Measurements from ENCODE around the gene SSNA1. TPM values are rescaled to one million over a fixed set of nuclear protein-coding genes. Genes with fewer than 3 reads are reported as not detected.

Gene SSNA1
- total RNA-seq, 2 donors from 2014 or later: 39.4 to 48.3 TPM

DNA sequence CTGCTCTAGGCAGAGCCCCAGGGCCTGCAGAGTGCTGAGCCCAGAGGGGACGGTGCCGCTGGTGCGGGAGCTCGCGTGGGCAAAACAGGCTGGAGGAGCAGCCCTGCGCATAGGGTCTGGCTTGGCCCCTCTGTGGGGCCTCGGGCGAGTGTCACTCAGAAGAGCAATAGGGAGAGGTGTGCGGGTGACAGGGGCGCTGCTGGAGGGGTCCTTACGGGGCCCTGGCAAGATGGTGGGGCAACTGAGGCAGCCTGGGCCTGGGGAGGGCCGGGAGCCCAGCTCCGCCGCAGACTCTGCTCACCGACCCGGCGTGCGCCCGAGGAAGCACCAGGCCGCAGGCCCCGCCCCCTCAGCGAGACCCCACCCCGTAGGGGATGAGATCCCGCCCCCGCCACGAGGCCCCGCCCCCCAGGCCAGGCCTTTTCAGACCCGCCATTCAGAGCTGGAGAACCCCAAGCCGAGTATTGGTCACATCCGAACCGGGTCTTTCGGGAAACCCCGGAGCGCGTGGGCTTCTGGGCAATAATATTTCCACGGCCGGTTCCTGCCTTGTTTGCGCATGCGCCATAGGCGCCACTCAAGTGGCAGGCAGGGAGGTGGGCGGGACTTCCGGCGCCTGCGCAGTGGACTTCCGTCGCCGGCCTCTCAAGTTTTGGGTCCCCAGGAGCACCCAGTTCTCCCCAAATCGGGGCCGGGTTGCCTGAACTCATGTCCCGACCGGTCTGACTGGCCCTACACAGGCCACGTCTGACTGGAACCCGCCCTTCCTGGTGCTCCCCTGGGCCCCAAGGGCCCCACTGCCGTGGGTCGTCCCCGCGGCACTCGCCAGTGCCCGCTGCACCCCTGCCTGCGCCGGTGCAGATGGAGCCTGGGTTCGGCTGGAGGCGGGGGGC is 34.8 kb downstream of the SSNA1 start:
- Mint-ChIP-seq H3K36me3 (ENCODE audit: low read depth) (peaks cover 2% of the 10 kb centered on the region), H3K4me3 (peak overlapping the region; percentile 82), H3K4me1 (peaks cover 6% of the 10 kb centered on the region), H3K27ac (peak overlapping the region; percentile 16), H3K27me3 (peaks cover 6% of the 10 kb centered on the region)
- peak; percentile 93 to 97 (median 95) for DNase-seq
- H3K9me3 ChIP-seq (ENCODE audit: control insufficient read depth, low read length, poor library complexity, severe bottlenecking): no peaks in the 10 kb centered on the region
- ATAC-seq: peak; percentile 95

DNA sequence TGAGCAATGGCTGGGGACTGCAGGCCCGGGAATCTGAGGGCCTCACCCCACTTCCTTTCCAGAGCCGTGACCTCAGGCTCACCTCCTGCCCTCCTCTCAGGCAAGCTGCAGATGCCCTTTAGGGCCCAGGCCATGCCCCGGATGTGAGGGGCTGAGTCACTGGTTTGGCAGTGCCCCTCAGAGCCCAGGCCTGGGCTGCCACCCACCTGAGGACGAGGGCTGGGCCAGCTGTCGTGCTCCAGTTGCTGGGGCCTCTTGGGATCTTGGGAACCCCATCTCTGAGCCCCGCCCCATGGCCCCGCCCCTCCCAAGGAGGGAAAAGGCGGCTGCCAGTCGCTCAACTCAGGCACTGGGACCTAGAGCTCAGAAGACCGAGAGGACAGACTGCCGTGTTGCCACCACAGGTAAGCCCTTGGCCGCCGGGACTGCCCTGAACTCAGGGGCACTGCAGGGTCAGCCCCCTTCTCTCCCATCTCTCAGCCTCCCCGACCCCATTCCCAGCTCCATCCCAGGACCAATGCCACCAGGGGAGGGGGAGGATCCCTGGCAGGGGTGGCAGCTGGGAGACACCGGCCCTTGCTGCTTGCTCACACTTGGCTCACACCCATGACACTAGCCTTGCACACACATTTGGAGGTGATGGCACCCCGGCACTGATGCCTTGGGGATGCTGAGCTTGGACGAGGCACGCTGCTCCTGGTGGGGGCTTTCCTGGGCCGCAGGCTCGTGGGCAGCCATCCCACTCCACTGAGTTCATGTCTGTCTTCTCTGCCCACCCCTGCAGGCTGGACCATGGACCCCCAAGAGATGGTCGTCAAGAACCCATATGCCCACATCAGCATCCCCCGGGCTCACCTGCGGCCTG is 36.6 kb downstream of the SSNA1 start, which contains the start of gene CYSRT1:
CYSRT1 (plus strand) TSS at position 345 of the 865 bp plus-strand sequence; CDS start at position 793, 448 bp downstream.
- Mint-ChIP-seq H3K36me3 (ENCODE audit: low read depth) (peaks cover 2% of the 10 kb centered on the region), H3K27ac (peak within 1 kb of the TSS; percentile 16), H3K4me1 (peaks cover 6% of the 10 kb centered on the region), H3K27me3 (peaks cover 6% of the 10 kb centered on the region), H3K4me3 (peak within 1 kb of the TSS; percentile 82)
- no peaks in the 10 kb centered on the region for H3K9me3 ChIP-seq (ENCODE audit: control insufficient read depth, low read length, poor library complexity, severe bottlenecking)
- DNase-seq (no peak), ATAC-seq (no peak)

DNA sequence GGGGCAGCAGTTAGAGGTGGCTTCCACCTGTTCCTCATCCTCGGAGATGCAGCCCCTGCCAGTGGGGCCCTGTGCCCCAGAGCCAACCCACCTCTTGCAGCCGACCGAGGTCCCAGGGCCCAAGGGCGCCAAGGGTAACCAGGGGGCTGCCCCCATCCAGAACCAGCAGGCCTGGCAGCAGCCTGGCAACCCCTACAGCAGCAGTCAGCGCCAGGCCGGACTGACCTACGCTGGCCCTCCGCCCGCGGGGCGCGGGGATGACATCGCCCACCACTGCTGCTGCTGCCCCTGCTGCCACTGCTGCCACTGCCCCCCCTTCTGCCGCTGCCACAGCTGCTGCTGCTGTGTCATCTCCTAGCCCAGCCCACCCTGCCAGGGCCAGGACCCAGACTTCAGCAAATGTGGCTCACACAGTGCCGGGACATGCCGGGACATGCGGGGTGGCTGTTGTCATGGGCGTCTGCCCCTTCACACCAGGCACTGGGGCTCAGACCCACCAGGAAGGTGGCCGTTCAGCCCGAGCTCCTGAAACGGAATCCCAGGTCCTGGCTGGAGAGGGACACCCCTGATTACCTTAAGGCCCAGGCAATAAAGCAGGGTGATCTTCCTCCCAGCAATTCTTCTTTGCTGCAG is 37.3 kb downstream of the SSNA1 start:
- peaks cover 2% of the 10 kb centered on the region for H3K36me3 Mint-ChIP-seq (ENCODE audit: low read depth)
- H3K27ac Mint-ChIP-seq: no peak overlapping the region
- H3K4me3 Mint-ChIP-seq: no peak overlapping the region
- H3K4me1 Mint-ChIP-seq: peaks cover 6% of the 10 kb centered on the region
- peaks cover 6% of the 10 kb centered on the region for H3K27me3 Mint-ChIP-seq
- no peak for DNase-seq
- no peak for ATAC-seq
- H3K9me3 ChIP-seq (ENCODE audit: control insufficient read depth, low read length, poor library complexity, severe bottlenecking): no peaks in the 10 kb centered on the region

DNA sequence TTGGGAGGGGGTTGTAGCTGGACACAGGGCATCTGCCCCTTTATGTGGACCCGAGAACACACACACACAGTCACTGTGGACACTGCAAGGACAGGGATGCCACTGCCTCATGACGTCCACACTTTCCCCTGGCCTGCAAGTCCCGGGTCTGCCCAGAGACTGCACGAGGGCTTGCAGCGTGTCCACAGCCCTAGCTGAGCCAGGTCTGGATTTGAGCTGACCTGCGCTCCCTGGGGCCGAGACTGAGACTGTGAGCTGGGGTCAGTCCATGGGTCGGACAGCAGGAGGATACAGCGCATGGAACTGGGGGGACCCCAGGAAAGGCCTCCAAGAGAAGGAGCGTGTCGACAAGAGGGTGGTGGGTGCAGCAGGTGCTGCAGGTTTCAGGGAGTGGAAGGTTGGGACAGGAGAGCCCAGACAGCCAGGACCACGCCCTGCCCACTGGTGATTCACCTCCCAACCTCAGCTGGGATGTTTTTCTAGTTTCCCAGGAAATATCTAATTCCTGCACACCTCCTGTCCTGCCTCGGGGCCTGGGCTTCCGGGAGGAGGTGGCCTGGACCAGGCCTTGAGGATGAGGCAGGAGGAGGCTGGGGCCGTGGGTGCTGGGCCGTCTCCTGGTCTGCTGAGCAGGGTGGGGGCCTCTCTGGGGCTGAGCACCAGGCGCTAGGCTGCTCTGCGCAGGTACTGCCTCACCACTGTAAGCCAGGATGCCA is 38.0 kb downstream of the SSNA1 start:
- no peak overlapping the region for H3K27ac Mint-ChIP-seq
- no peak for ATAC-seq

DNA sequence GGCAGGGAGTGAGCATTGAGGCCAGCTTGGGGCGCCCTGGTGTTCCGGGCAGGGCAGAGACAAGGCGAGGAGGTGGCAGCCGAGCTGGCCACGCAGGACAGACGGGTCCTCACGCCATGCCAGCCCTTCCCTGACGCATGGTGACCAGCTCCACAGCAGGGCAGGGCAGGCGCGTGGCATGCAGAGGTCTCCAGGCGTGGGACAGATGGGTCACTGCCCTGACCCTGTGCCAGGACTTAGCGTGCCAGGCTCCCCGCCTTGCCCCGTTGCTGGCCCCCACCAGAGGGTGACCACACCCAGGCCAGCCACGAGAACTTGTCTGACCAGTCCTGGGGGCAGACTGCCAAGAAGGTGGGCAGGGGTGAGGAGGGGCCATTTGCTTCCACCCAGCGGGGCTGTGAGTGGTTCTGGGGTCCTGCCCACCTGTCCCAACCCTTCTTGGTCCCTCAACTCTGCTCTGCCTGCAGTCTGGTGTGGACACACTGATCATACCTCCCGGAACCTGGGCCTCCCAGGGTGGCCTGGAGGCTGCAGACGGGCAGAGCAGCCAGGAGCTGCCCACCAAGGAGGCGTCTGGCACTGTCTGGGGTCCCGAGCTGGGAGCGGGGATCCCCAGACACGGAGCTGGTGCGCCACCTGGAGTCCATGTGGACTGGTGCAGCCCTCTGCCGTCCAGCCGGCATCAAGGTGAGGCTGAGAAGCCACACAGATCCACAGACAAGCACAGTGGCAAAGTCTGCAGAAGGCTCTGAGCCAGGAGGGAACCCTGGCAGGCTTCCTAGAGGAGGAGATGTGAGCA is 38.8 kb downstream of the SSNA1 start, which contains the start of gene RNF224:
RNF224 (plus strand) TSS at position 449 of the 799 bp plus-strand sequence. CDS start 834 bp downstream, outside the sequence.
- H3K9me3 ChIP-seq (ENCODE audit: control insufficient read depth, low read length, poor library complexity, severe bottlenecking): no peaks in the 10 kb centered on the region
- Mint-ChIP-seq H3K27ac (no peak within 1 kb of the TSS), H3K27me3 (peaks cover 6% of the 10 kb centered on the region), H3K4me1 (peaks cover 6% of the 10 kb centered on the region), H3K4me3 (no peak within 1 kb of the TSS), H3K36me3 (ENCODE audit: low read depth) (peaks cover 2% of the 10 kb centered on the region)
- DNase-seq (peak; percentile 67 to 75 (median 70)), ATAC-seq (peak; percentile 43)

More for the DNA sequence above, 38.0 kb downstream of the SSNA1 start:
- H3K27me3 Mint-ChIP-seq: peaks cover 6% of the 10 kb centered on the region
- H3K4me3 Mint-ChIP-seq: no peak overlapping the region
- DNase-seq: no peak
- peaks cover 6% of the 10 kb centered on the region for H3K4me1 Mint-ChIP-seq
- H3K36me3 Mint-ChIP-seq (ENCODE audit: low read depth): peaks cover 2% of the 10 kb centered on the region
- H3K9me3 ChIP-seq (ENCODE audit: control insufficient read depth, low read length, poor library complexity, severe bottlenecking): no peaks in the 10 kb centered on the region

DNA sequence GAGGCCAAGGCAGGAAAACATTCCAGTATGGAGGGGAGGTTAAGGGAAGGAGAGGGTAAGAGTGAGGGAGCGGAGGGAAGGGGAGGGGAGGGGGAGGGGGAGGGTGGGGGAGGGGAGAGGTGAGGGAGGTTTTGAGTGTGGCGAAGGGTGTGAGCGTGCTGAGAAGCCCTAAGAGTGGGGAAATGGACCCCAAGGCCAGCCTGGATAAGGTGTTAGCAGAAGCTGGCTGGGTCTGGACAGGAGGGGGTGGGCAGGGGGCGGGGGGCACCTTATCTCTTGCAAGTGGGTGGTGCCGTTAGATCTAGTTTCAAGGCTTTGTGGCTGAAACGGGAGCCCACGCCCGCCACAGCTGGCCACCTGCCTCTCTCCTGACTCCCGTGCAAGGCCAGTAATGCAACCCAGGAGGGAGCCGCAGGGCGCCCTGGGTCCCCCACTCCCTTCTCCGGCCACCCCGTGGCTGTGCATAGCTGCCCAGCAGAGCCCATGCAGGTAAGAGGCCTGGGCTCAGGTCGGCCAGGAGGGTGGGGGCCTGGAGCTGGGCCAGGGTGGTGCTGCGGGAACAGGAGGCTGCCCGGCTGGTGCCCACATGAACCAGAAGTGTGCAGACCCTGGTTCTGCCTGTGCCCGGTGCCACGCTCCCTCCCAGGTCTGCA is 39.5 kb downstream of the SSNA1 start:
- H3K9me3 ChIP-seq (ENCODE audit: control insufficient read depth, low read length, poor library complexity, severe bottlenecking): no peaks in the 10 kb centered on the region
- H3K4me3 Mint-ChIP-seq: no peak overlapping the region
- H3K4me1 Mint-ChIP-seq: peaks cover 4% of the 10 kb centered on the region
- peaks cover 6% of the 10 kb centered on the region for H3K27me3 Mint-ChIP-seq
- no peak overlapping the region for H3K27ac Mint-ChIP-seq
- ATAC-seq (no peak), DNase-seq (no peak)
- H3K36me3 Mint-ChIP-seq (ENCODE audit: low read depth): peaks cover 2% of the 10 kb centered on the region

DNA sequence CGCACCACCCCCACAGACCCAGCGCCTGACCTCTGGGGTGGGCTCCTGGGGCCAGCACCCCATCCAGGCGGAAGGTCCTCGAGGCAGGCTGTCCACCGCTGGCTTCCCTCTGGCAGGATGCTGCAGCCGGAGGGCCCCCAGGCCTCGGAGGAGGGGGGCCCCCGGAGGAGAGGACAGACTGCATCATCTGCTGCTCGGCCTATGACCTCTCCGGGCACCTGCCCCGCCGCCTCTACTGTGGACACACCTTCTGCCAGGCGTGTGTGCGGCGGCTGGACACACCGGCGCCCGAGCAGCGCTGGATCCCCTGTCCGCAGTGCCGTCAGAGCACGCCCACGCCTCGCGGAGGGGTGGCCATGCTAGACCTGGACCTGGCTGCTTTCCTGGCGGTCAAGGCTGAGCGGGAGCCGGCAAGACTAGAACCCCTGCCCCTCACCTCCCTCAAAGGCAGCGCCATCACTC is 40.1 kb downstream of the SSNA1 start:
- H3K4me3 Mint-ChIP-seq: no peak overlapping the region
- peaks cover 2% of the 10 kb centered on the region for H3K36me3 Mint-ChIP-seq (ENCODE audit: low read depth)
- H3K27ac Mint-ChIP-seq: no peak overlapping the region
- H3K4me1 Mint-ChIP-seq: peaks cover 4% of the 10 kb centered on the region
- H3K27me3 Mint-ChIP-seq: peaks cover 6% of the 10 kb centered on the region
- H3K9me3 ChIP-seq (ENCODE audit: control insufficient read depth, low read length, poor library complexity, severe bottlenecking): no peaks in the 10 kb centered on the region
- ATAC-seq (no peak), DNase-seq (no peak)

DNA sequence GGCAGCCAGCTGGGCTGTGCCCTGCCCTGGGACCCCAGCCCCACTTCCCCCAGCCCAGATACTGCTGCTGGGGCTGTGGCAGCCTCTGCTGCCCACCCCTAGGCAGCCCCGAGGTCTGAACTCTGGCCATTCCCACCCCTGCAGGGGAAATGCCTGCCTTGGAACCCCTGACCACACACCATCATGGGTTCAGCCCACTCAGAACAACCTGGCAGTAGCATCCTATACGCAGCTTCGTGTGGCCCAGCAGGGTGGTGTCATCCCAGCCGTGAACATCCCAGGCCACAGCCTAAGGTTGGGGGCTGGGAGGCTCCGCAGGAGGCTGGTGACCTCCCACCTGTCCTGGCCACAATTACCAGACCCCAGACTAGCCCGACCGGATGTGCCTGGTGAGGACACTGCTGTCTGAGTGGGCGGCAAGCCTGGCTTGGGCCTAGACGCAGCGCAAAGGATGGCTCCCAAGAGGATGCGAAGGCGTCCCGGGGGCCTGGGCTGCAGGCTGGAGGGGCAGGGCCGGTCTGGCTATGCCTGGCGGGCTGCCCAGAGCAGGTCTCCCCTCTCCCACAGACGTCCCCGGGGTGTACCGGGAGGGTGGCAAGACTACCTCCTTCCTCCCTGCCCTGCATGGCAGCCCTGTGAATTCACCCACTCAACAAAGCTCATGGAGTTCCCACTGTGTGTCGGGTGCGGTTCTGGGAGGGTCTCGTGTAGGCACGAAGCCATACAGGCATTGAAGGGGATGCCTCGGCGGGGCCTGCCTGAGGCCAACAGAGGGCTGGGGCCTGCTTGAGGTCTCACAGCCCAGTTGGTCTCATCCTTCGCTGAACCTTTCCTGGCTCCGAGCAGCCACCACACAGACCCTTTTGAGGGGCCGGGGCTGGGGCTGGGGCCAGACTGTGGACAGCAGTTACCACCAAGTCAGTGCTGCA is 40.8 kb downstream of the SSNA1 start:
- H3K9me3 ChIP-seq (ENCODE audit: control insufficient read depth, low read length, poor library complexity, severe bottlenecking): no peaks in the 10 kb centered on the region
- no peak for DNase-seq
- Mint-ChIP-seq H3K27ac (no peak overlapping the region), H3K36me3 (ENCODE audit: low read depth) (peaks cover 2% of the 10 kb centered on the region), H3K27me3 (peaks cover 6% of the 10 kb centered on the region), H3K4me3 (no peak overlapping the region), H3K4me1 (peaks cover 4% of the 10 kb centered on the region)
- no peak for ATAC-seq

DNA sequence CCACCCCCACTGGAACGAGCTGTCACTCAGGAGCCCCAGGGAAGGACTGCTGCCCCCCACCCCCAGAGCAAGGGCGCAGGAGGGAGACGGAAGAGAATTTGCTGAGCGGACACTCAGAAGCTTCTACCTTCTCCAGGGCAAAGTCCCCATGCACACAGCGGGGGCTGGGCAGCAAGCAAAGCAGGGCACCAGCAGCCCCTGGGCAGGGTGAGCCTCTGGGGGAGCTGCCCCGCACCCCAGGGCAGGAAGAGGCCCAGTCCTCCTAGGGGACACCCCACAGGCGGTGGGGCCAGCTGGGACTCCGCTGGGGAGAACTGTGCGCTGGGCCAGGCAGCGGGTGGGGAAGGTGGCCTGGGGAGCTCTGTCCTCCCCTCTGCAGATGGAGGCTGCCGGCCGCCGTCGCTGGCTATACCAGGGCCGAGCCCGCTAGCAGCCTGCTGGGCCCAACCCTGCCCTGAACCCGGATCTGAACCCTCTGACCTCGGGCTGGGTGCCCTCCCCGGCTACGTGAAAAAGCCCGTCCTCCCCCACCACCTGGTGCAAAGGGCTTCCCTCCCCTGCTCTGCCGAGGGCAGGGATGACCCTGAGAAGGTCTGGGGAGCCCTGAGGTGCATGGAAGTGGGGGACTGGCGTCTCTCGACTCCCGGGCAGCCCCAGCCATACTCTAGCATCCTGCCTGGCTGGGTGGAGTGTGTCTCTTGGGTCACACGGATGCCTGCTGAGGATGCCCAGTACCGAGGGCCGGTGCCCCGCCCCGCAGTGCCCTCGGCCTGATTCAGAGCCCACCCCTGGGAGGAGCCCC is 41.6 kb downstream of the SSNA1 start:
- no peaks in the 10 kb centered on the region for H3K9me3 ChIP-seq (ENCODE audit: control insufficient read depth, low read length, poor library complexity, severe bottlenecking)
- peaks cover 4% of the 10 kb centered on the region for H3K4me1 Mint-ChIP-seq
- ATAC-seq: no peak
- H3K36me3 Mint-ChIP-seq (ENCODE audit: low read depth): peaks cover 2% of the 10 kb centered on the region
- H3K4me3 Mint-ChIP-seq: no peak overlapping the region
- no peak overlapping the region for H3K27ac Mint-ChIP-seq
- H3K27me3 Mint-ChIP-seq: peaks cover 12% of the 10 kb centered on the region
- DNase-seq: no peak

DNA sequence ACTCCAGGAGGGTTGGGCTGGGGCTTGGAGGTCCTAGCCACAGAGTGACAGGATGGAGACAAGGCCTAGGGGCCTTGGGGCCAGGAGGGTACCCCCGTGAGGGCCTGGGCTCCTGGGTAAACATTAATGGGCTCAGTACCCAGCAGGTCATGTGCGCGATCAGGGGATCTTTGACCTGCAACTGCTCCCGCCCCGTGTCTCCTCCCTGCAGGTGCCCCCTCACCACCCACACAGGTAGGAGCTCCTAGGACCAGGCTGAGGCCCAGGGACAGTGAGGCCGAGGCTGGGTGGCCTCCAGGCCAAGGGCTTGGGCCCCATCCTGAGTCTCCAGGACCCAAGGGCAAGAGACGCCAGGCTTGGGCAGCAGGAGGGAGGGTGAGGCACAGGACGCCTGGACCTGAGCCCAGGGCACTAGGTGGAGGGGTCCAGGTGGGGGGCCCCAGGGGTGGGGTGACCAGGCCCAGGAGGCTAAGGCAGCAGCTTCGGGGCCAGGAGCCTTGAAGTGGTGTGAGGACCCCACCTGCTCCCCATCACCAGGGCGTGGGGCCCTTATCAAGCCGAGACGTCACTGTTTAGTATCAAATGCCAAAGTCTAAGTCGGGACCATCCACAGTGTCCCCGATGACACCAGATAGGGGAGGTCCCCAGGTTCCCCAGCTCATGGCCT is 42.4 kb downstream of the SSNA1 start, which contains the start of gene SLC34A3:
SLC34A3 (plus strand) TSS at position 197 of the 667 bp plus-strand sequence. CDS start 802 bp downstream, outside the sequence.
- Mint-ChIP-seq H3K4me1 (peaks cover 4% of the 10 kb centered on the region), H3K36me3 (ENCODE audit: low read depth) (peaks cover 2% of the 10 kb centered on the region)

More for the DNA sequence above, 42.4 kb downstream of the SSNA1 start, which contains the start of gene SLC34A3:
- Mint-ChIP-seq H3K27me3 (peaks cover 15% of the 10 kb centered on the region), H3K27ac (no peak within 1 kb of the TSS), H3K4me3 (no peak within 1 kb of the TSS)
- ATAC-seq (no peak), DNase-seq (no peak)
- no peaks in the 10 kb centered on the region for H3K9me3 ChIP-seq (ENCODE audit: control insufficient read depth, low read length, poor library complexity, severe bottlenecking)

Measured in T-helper 17 cell (primary cell).